Suppressor macrophage treated with lipopolysaccharide for 1 hour (primary cell): ENCODE data around the gene LCN2.
"Not testable (repeated sequence)": the region's sequence is repeated elsewhere in the genome, so short reads cannot be mapped to it uniquely, and the experiment has no call there.

Experiments used
- DNase-seq, 3 donors: peaks; one replicate each; pipeline ENCODE4 v3.0.0-alpha.2; 2020 to 2022

The LCN2 gene

DNA sequence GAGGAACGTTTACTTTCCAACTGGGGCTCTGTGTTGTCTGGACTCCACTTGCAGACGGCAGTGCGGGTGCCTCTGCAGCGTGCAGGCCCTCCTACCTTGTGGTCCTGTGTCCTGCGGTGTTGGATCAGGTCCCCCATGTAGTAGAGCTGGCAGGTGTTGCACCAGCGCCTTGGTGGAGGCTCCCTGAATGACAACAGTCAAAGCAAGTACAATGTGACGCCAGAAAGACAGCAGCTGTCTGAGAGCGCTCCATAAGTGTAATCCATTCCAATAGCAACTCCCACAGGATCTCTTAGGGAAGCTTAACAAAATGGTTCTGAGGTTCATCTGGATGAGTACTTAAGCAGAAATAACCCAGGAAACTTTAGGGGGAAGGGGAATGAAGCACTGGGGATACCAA, 20.7 kb downstream of the LCN2 start:
- no peak for DNase-seq

DNA sequence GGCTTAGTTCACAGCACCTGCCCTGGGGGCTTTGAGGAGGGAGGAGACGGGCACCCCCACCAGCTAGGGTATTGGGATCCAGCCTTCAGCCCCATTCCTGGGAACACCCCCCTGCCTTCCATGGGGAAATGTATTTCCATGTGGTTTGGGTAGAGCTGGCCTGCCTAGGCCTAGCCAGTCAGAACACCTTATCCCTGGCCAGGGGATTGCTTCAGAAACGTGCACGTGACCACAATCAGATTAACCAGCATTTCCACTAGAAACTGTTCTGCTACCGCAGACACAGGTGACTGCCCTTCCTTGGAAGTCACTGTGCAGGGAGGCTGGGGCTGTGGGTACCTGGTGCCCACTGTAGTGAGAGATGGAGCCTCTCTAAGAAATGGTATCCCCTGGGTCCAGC, 24.8 kb downstream of the LCN2 start:
- DNase-seq, result no peak

GRCh38 chr9:128175102-128175563, 25.9 kb downstream of the LCN2 start:
- DNase-seq, result no peak

DNA sequence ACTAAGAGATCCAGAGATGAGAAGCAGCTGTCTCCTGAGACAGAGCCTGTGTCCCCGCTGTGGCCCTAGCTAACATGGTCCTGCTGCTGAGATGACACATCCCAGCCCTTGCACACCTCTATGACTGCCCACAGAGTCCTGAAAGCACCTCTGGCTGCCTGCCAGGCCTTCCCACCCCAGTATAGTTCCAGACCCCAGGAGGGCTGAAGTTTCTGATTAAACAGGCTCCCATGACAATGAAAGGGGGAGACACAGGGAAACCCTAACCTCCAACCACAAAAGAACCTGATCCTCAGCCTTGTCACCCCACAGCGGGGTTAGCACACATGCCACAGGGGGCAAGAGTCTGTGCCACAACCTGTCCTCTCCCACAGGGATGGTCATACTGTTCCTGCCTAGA, 26.5 kb downstream of the LCN2 start:
- DNase-seq, result no peak

- no peak for DNase-seq
These were observed 29.7 kb downstream of the LCN2 start for GRCh38 chr9:128178806-128179431.

DNA sequence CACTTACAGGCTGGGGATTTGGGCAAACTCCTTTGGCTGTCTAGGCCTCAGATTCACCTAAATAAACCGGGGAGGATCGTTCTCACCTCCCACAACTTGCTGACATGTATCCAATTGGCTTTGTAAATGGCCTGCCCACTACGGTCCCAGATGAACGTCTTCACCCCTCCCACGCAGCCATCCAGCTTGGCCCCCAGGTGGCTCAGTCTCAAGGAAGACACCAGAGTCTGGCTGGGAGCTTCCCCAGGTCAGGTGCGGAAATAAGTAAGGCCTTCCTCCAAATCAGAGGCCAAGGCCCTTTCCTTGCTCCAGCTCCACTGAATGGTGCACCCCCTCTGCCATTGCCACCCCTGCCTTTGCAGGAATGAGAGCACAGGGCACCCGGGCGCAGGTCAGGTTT, 30.7 kb downstream of the LCN2 start:
- no peak for DNase-seq

GRCh38 chr9:128180447-128180846, 31.2 kb downstream of the LCN2 start:
- DNase-seq, result no peak

DNA sequence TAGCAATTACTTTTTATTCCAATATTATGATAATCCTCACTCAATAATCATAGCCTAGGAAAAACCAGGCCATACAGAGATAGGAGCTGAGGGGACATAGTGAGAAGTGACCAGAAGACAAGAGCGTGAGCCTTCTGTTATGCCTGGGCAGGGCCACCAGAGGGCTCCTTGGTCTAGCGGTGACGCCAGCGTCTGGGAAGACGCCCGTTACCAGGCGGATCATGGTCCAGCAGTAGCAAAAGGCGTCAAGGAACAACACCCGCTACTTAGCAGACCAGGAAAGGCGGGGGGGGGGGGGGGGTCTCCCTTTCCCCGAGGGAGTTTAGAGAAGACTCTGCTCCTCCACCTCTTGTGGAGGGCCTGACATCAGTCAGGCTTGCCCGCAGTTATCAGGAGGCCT, 32.2 kb downstream of the LCN2 start:
- not testable (repeated sequence) for DNase-seq

DNA sequence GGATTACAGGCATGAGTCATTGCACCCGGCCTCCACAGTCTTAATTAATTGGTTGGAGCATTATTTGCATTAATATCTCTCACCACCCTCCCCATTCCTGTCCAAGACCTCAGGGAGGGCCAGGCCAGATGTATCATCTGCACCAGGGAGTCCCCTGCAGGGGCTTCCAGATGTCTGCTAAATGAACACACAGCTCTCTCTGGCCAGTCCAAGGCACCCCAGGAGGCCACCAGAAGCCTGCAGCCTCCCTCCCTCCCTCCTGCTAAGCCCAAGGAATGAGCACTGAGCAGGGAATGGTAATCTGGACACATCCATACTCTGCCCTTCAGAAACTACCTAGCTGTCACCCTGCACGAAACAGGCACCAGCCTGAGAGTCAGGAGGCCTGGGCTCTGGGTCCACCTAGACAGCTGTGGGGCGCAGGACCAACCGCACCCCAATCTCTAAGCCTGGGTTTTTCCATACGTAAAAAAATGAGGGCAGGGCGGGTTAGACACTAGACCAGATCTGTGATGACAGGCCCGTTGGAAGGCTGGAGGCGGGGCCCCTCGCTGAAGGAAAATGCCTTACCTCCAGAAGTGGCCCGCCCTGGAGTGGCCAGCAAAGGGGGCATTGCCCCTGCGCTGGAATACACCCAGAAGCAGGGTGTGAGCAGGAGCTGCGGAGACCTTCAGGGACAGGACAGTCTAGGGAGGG, 33.8 kb downstream of the LCN2 start:
- no peak for DNase-seq

DNA sequence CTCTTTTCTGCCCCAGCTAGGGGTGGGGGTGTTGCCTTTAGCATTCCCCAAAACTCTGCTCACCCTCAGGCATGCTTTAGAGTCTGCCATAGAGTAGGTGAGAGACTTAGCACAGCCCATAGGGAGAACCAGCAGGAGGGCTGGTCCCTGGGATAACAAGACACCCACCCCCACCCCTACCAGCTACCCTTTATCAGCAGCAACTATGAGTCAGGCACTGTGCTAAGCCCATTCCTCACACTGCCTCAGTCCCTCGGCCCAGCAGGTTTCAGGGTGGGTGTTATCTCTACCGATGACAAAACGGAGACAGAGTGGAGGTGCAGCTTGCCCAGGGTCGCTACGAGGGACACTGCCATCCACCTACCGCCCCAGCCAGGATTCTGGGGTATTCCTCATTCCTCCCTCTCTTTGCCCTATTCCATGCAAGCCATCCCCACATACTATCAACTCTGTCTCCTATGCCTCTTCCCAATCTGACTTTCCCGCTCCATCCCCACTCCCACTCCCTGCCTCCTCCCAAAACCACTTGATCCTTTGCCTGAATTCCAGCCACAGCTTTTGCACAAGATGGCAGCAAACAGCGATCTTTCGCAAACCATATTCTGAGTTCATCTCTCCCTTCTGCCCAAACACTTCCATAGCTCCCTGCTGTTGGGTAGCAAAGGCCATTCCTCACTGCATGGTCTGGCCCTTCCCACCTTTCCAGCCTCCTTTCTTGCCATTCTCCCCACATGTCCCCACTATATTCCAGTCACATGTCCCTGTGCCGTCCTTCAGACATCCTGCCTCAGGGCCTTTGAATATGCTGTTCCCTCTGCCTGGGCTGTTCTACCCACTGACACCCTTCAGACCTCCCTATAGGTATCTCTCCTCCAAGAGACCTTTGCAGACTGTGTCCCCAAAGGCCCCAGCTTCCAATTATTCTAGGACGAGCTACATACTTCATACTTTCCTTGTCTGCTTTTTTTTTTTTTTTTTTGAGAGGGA, 37.0 kb downstream of the LCN2 start:
- DNase-seq, result no peak

DNA sequence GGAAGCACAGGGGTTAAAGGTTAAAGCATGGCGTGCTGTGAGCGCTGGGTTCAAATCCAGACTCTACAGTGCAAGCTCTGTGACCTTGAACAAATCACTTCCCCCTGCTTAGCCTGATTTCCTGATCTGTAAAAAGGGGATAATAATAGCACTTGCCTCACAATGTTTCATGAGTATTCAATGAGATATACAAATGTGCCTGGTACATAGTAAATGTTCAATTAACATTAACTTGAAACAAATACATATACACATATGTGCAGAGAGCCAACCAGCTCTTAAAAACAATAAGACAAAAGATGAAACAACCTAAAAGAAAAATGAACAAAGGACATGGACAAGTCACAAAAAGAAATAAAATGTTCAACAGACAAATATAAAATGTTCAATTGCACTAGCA, 38.1 kb downstream of the LCN2 start:
- DNase-seq, result no peak

DNA sequence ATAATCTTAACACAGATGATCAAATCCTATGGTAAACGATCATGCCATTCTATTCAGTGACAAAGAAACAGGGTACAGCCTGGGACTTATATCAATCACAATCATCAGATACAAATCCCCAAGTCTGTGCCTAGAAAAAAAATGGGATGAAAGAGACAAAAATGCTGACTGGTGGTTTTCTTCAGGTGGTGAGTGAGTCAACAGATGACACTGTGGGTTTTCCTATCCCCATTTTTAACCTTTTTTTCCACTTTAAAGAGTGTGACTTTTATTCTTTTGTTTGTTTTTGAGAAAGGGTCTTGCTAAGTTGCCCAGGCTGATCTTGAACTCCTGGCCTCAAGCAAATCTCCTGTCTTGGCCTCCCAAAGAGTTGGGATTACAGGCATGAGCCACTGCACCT, 39.0 kb downstream of the LCN2 start:
- no peak for DNase-seq

DNA sequence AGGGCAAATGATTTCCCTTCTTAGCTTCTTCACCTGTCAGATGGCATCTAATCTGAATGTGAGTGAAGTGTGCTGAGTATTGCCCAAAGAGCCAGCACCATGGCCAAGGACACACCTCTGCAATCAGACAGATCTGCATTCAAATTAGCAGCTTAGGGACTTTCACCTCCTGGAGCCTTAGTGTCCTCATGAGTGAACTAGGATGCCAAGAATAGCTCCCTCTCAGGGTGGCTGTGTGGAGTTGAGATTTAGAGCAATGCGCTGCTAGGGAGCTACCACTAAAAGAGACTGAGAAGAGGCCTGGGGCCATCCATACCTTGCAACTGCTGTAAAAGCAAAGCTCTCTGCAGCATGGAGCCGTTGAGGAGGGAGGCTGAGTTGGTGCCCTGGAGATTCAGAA, 40.8 kb downstream of the LCN2 start:
- no peak for DNase-seq

- DNase-seq, result no peak
These were observed 41.5 kb downstream of the LCN2 start for GRCh38 chr9:128190516-128191405.

GRCh38 chr9:128191406-128192046, 42.3 kb downstream of the LCN2 start, which contains the start of gene CIZ1:
TSS of gene CIZ1 (minus strand) at chr9:128191572. CDS start at chr9:128190857, 715 bp downstream.
- DNase-seq, result peak; percentile 84 to 95 (median 90)

GRCh38 chr9:128192601-128193371, 43.5 kb downstream of the LCN2 start:
- peak; percentile 87 to 91 (median 90) for DNase-seq

GRCh38 chr9:128193469-128194096, 44.3 kb downstream of the LCN2 start:
- DNase-seq, result no peak

DNA sequence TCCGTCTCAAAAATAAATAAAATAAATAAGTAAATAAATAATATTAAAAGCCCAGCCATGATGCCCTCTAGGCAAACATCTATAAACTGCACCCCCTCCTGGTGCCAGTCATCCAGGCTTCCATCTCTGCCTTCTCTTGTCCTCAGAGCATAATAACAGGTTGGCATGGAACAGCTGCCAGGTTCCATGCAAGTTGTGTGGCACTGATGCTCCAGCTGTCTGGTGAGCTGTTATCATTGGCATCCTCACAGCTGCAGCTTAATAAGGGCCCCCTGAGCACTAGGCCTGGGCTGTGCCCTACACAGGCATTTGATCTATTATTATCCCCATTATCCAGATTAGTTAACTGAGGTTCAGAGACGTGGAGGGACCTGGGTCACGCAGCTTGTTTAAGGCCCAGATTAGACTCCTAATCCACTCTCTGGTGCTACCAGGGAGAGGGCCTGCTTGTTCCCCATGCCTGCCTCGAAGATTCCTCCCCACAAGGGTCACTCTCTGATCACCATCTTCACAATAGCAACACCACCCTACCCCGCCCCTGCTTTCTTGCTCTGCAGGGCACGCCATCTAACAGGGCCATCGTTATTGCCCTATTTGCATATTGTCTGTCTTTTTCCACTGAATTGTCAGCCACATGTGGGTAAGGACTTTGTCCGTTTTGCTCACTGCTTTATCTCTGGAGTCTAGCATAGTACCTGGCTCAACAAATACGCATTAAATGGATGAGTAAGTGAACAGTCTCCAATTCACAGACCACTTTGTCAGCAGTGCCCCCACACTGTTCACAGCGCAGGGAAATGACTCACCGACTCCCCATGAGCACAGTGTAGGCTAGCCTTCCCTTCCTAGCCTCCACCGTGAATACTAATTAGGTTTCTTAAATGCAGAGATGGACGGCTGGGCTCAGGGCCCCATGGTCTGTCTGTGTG, 52.5 kb downstream of the LCN2 start:
- DNase-seq, result no peak

DNA sequence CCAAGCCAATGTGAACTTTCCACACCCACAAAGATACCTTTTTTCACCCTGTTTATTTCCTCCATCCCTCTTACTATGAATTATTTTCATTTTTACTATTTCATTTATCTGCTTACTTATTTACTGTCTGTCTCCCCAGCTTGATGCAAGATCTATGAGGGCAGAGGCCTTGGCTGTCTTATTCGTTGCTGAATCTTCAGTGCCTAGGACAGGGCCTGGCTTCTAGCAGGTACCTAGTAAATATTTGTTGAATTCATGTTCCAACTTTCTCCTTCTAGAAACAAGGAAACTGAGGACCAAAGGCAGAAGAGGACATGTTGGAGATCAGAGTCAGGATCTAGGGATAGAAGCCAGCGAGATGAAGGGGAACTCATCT, 53.4 kb downstream of the LCN2 start:
- no peak for DNase-seq
